Measurements from ENCODE around the gene G3BP2. TPM values are rescaled to one million over a fixed set of nuclear protein-coding genes. Genes with fewer than 3 reads are reported as not detected.

The G3BP2 gene
- total RNA-seq, 1 donor from 2014 or later: 245 TPM

DNA sequence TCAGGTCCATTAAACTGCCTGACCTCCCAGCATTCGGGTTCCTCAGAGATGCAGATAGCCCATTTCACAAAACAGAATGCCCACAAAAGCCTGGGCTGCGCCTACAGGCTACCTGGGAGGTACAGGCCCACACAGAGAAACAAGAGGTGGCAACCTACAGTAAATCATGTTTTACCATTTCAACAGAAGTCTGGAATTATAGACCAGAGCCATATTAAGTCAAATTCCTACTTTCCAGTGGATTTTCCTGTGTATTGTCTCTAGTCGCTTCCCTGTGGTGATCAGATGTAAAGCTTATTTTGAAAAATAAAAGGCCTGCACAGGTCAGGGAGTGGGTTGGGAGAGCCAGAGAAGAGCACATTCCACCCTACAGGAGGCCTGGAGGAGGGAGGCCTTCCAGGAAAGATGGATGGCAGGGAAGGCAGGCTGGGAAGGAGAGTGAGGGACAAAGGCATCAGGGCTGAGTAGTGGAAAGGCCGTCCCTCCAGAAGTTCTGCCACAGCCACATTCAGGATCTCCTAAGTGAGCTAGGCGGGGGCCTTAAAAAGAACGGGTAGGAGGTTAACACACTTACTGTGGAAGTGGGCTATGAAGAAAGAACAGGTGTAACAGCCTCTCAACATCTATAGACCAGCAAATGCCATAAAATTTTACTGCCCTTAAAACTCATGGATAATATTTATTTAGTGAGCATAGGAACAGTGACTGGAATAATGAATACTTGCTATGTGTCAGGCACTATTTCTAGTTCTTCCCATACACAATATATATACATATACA is 32.2 kb upstream of the G3BP2 start:
- no peaks in the 10 kb centered on the region for H3K27me3 Mint-ChIP-seq (ENCODE audit: unreplicated experiment)
- no peak overlapping the region for H3K4me3 Mint-ChIP-seq (ENCODE audit: unreplicated experiment)
- H3K4me1 Mint-ChIP-seq (ENCODE audit: low read depth, unreplicated experiment): no peaks in the 10 kb centered on the region
- TF ChIP-seq, protein P1, sequence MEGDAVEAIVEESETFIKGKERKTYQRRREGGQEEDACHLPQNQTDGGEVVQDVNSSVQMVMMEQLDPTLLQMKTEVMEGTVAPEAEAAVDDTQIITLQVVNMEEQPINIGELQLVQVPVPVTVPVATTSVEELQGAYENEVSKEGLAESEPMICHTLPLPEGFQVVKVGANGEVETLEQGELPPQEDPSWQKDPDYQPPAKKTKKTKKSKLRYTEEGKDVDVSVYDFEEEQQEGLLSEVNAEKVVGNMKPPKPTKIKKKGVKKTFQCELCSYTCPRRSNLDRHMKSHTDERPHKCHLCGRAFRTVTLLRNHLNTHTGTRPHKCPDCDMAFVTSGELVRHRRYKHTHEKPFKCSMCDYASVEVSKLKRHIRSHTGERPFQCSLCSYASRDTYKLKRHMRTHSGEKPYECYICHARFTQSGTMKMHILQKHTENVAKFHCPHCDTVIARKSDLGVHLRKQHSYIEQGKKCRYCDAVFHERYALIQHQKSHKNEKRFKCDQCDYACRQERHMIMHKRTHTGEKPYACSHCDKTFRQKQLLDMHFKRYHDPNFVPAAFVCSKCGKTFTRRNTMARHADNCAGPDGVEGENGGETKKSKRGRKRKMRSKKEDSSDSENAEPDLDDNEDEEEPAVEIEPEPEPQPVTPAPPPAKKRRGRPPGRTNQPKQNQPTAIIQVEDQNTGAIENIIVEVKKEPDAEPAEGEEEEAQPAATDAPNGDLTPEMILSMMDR (IDR thresholded peaks at IDR 0.05; ENCODE audit: partially characterized antibody, unreplicated experiment): no peak
- H3K9me3 Mint-ChIP-seq (ENCODE audit: unreplicated experiment): peaks cover 1% of the 10 kb centered on the region
- H3K27ac Mint-ChIP-seq (ENCODE audit: unreplicated experiment): peak overlapping the region; percentile 8
- H3K36me3 Mint-ChIP-seq (ENCODE audit: unreplicated experiment): no peaks in the 10 kb centered on the region
- no peak for DNase-seq

DNA sequence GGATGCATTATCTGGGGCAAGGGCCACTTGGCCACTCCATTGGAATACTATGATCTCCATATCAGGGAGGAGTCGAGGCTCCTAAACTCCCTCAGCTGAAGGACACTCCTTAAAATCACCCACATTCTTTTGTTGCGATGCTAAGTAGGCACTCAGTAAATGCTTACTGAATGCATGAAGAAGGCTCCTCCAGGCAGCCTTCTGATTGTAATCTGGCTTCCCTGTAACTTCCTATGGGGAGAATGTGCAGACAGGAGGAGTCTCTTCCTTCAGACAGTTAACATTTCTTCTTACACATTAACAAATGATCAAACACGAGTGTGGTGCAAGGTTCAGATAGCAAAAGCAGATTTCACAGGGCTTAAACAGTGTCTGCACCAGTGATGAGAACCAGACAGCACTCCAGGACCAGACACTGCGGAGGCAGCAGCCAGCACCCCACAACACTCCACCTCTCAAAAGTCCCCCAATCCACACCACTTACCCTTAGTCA is 29.8 kb upstream of the G3BP2 start:
- Mint-ChIP-seq H3K27me3 (ENCODE audit: unreplicated experiment) (no peaks in the 10 kb centered on the region), H3K4me1 (ENCODE audit: low read depth, unreplicated experiment) (no peaks in the 10 kb centered on the region), H3K4me3 (ENCODE audit: unreplicated experiment) (no peak overlapping the region), H3K9me3 (ENCODE audit: unreplicated experiment) (peaks cover 1% of the 10 kb centered on the region), H3K36me3 (ENCODE audit: unreplicated experiment) (peaks cover 4% of the 10 kb centered on the region), H3K27ac (ENCODE audit: unreplicated experiment) (no peak overlapping the region)
- no peak for DNase-seq
- TF ChIP-seq, protein P1 (IDR thresholded peaks at IDR 0.05; ENCODE audit: partially characterized antibody, unreplicated experiment): no peak

DNA sequence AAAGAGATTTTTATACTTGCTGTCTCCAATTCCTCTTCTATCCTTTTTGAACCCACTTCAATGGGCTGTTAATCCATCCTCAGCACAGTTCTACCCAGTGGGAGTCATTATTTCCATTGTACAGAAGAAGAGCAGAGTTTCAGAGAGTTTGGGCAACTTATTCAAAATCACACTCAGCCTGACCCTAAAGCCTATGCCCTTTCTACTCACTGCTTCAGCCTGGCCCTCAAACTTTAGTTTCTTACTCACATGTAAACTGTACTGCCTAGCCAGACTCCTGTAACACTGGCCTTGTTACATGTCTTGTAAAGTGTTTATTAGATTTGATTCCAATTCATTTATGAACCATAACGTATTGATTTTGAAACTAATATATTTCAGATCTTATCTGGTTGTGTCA is 26.1 kb upstream of the G3BP2 start:
- no peak for DNase-seq
- H3K27ac Mint-ChIP-seq (ENCODE audit: unreplicated experiment): peak overlapping the region; percentile 10
- H3K9me3 Mint-ChIP-seq (ENCODE audit: unreplicated experiment): peaks cover 1% of the 10 kb centered on the region
- no peaks in the 10 kb centered on the region for H3K4me1 Mint-ChIP-seq (ENCODE audit: low read depth, unreplicated experiment)
- no peaks in the 10 kb centered on the region for H3K27me3 Mint-ChIP-seq (ENCODE audit: unreplicated experiment)
- peaks cover 10% of the 10 kb centered on the region for H3K36me3 Mint-ChIP-seq (ENCODE audit: unreplicated experiment)
- TF ChIP-seq, protein P1 (IDR thresholded peaks at IDR 0.05; ENCODE audit: partially characterized antibody, unreplicated experiment): no peak
- no peak overlapping the region for H3K4me3 Mint-ChIP-seq (ENCODE audit: unreplicated experiment)

DNA sequence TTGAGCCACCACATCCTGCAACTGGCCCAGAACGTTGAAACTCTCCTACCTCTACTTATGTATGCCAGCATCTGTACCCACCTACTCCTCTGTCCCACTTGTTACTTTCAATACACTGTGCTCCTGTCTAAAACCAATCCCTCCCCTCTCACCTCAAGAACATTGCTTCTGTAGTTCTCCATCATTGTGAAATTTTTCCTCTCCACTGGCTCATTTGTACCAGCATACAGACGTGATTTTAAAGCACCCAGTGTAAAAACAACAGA is 25.7 kb upstream of the G3BP2 start:
- Mint-ChIP-seq H3K27me3 (ENCODE audit: unreplicated experiment) (no peaks in the 10 kb centered on the region), H3K27ac (ENCODE audit: unreplicated experiment) (peak overlapping the region; percentile 10), H3K36me3 (ENCODE audit: unreplicated experiment) (peaks cover 13% of the 10 kb centered on the region), H3K4me1 (ENCODE audit: low read depth, unreplicated experiment) (no peaks in the 10 kb centered on the region), H3K4me3 (ENCODE audit: unreplicated experiment) (no peak overlapping the region), H3K9me3 (ENCODE audit: unreplicated experiment) (peaks cover 1% of the 10 kb centered on the region)
- DNase-seq: no peak
- TF ChIP-seq, protein P1 (IDR thresholded peaks at IDR 0.05; ENCODE audit: partially characterized antibody, unreplicated experiment): no peak

DNA sequence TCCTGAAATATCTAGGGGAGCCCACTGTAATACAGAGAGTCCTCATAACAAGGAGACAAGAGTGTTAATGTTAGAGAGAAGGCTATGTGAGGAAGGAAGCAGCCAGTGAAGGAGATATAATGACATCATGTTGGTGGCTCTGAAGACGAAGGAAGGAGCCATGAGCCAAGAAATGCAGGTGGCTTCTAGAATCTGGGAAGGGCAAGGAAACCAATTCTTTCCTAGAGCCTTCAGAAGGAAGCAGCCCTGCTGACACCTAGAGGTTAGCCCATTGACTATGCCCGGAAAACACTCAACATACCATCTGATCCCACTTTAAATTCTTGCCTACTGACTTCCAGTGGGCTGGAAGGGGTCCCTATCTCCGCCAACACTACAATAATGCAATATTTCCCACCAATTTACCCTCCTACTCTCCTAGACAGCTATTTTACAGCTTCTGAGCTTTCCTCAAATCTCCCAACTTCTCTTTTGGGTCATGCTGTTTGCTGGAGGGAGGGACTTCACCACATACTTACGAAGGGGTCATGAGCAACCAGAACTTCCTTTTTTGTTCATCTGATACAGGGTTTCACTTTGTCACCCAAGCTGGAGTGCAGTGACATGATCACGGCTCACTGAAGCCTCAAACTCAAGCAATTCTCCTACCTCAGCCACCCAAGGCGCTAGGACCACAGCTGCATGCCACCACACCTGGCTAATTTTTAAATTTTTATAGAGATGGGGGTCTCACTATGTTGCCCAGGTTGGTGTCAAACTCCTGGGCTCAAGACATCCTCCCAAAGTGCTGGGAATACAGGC is 25.2 kb upstream of the G3BP2 start:
- TF ChIP-seq, protein P1 (IDR thresholded peaks at IDR 0.05; ENCODE audit: partially characterized antibody, unreplicated experiment): no peak
- Mint-ChIP-seq H3K36me3 (ENCODE audit: unreplicated experiment) (peaks cover 15% of the 10 kb centered on the region), H3K4me1 (ENCODE audit: low read depth, unreplicated experiment) (no peaks in the 10 kb centered on the region), H3K9me3 (ENCODE audit: unreplicated experiment) (peaks cover 1% of the 10 kb centered on the region), H3K27ac (ENCODE audit: unreplicated experiment) (no peak overlapping the region), H3K4me3 (ENCODE audit: unreplicated experiment) (no peak overlapping the region), H3K27me3 (ENCODE audit: unreplicated experiment) (no peaks in the 10 kb centered on the region)
- no peak for DNase-seq
